NCI-H748 (cell line): ENCODE data around the gene CGN.

ENCODE experiments used
- DNase-seq: peaks from one replicate; lab custom pipeline; 2025; ENCODE audit not compliant: unreplicated experiment; lab: John Stamatoyannopoulos, UW

Gene CGN

DNA sequence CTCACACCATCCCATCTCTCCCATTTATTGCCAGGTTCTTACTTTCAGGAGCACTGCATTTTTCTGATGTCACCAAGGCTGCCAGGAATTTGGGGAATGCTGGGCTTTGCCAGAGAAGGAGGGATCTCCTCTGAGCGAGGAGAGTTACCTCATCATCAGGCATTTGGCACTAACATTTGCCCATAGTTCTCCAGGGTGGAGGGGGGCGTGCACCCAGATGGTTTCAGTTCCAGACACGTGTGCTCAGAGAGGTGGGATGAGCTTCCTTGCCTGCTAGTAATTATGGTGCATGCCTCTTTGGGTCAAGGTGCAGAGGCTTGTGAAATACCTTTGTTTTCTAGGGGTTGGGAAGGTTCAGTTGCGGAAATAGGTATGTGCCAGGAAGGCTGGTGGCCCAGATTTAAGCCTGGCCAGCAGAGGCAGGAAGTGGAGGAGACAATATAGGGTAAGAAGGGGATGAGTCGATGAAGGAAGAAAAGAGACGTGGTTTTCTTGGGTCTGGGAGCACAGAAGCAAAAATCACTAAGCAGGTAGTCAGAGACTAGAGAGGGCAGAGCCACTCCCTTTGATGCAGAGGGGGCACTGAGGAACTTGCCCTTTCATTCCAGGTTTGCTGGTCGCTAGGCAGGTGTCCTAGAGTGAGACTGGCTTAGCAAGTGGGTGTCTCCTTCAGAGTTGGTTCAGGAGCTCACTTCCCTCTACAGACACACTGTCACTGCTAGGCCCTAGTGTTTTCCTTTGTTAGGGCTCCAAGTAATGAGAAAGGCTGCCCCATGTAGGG lies 36.1 kb downstream of the CGN start:
- no peak for DNase-seq

DNA sequence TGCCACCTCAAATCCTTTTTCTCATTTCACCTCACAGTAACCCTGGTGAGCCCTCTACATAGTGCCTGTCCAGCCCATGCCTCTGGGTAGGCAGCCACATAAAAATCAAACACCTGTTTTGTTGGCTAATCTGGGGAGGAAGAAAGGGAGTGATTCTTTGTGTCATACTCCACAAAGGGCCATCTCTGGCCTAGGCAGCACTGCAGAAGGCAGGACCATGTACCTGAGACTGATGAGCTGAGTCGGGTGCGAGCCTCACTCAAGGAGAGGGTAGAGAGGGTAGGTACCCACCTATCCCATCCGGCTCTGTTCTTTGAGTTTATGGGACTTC lies 36.7 kb downstream of the CGN start:
- no peak for DNase-seq

DNA sequence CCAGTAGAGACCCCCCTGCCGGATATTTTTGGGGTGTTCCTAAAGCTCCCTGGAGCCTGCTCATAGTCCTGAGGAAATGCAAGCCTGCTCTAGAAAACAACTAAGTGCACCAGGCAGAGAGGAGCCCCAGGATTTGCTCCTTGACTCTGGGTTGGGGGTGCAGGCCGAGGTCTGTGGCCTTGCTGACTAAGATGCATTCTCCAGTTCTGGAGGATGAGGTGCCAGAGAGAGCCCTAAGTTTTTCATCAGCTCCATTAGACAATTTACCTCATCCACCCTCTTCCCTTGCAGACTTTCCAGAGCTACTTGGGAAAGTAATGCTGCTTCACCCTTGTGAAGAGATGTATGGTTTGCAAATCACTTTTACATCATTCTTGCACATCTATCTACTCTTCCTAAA lies 38.0 kb downstream of the CGN start:
- DNase-seq, result no peak

DNA sequence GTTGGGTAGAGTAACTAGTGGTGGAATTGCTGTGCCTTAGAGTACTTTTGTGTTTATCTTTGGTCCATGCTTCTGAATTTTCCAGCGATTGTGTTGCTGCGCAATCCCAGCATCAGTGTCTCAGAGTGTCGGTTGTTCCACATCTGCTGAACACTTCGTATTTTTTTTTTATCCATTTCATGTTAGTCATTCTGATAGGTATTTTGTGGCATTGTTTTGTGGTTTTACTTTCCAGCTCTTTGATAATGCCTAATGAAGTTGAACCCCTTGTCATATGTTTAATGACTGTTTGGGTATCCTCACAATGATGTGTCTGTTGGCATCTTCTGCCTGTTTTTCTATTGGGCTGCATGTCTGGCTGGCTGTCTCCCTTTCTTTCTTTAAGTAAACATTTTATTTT lies 42.5 kb downstream of the CGN start:
- DNase-seq, result no peak

DNA sequence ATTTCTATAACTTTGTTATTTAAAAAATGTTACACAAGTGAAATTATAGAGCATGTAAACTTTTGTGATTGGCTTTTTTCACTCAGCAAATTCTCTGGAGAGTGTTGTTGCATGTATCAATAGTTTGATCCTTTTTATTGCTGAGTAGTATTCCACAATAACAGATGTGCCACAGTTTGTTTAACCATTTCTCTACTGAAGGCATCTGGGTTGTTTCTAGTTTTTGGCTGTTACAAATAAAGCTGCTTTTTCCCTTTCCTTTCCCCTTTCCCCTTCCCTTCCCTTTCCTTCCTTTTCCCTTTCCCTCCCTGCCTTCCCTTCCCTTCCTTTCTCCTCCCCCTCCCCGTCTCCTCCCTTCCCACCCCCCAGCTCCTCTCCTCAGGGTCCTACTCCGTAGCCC lies 44.9 kb downstream of the CGN start:
- DNase-seq, result no peak

DNA sequence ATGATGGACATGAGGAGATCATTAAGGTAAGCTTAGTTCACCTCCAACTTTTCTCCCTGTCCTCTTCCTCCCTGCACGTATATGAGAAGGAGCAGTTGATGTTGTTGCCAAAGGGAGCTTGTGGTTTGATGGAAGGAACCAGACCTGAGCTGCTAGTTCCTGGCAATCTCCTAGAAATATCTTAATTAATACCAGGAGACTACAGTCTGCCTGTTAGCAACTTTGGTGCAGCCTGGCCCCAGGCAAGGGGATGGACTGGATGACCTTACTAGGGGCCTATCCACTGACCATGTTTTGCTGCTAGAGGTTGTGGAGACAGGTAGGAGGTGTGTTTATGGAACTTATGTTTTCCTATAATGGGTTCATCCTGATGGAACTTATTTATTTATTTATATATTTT lies 51.5 kb downstream of the CGN start:
- DNase-seq, result no peak

DNA sequence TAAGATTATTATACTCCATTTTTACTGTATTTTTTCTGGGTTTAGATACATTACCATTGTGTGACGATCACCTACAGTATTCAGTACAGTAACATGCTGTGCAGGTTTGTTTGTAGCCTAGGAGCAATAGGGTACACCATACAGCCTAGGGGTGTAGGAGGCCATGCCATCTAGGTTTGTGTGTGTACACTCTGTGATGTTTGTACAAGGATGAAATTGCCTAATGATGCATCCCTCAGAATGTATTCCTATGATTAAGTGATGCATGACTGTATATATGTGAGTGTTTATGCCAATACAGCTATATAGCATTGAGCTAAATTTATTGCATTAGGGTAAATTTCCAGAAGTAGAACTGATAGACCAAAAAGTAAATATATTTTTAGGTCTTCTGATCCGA lies 52.2 kb downstream of the CGN start:
- no peak for DNase-seq

DNA sequence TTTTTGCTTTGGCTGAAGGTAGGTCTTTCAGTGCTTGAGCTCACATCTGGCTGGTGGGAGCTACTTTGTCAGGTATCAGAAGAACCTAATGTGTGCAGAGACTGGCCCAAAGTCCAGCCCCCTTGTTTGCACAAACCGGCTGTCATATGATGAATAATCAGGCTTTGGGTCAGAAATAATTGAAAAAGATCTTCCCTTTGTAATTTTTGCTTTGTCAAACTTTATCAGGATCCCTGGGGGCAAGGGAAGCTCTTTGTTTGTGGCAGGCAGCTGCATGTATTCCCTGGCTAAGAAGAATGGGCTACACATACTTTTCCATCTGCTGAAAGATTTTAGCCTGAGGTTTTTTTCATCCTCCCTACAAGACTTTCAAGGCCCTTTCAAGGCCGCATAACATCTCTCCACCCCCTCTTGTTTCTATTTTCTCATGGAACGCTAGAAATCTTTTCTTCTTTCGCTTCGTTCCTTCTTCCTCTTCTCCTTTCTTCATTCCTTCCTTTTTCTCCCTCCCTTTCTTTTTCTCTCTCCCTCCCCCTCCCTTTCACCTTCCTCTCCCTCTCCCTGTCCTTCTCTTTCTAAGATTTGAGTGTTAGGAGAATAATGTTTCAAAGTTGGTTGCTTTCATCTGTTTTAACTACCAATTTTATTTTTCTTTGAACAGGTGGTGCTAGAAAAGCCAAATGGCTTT lies 54.5 kb downstream of the CGN start:
- DNase-seq, result no peak

DNA sequence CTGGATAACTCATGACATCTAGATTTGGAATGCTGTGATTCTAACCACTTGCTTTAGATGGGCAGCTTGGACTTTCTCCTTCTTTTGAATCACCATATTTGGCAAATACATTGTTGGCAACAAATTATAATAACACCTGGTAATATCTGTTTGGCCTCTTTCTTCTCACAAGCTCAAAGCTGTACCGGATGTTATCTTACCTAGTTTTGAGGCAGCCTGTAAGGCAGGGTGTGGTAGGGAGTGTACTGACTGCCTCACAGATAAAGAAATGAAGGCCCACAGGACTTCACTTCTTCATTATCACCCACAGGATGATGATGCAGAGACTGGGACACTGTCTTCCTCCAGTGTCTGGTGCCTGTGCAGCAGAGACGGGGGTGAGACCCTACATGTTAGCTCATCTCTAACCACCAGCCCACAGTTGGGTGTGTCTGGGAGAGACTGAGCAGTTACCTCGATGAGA lies 57.5 kb downstream of the CGN start:
- no peak for DNase-seq

DNA sequence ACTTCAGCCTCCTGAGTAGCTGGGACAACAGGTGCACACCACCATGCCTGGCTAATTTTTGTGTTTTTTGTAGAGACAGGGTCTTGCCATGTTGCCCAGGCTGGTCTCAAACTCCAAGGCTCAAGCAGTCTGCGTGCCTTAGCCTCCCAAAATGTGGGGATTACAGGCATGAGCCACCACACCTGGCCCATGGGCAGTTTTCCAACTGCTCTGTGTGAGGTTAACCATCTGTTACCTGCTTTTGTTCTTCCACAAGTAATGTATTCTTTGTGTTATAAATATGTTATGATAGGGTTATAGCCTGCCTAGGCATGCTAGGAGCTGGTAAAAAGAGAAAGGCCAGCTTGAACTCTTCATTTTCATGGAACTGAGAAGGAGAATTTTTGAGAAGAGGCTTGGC lies 59.6 kb downstream of the CGN start:
- DNase-seq, result no peak

DNA sequence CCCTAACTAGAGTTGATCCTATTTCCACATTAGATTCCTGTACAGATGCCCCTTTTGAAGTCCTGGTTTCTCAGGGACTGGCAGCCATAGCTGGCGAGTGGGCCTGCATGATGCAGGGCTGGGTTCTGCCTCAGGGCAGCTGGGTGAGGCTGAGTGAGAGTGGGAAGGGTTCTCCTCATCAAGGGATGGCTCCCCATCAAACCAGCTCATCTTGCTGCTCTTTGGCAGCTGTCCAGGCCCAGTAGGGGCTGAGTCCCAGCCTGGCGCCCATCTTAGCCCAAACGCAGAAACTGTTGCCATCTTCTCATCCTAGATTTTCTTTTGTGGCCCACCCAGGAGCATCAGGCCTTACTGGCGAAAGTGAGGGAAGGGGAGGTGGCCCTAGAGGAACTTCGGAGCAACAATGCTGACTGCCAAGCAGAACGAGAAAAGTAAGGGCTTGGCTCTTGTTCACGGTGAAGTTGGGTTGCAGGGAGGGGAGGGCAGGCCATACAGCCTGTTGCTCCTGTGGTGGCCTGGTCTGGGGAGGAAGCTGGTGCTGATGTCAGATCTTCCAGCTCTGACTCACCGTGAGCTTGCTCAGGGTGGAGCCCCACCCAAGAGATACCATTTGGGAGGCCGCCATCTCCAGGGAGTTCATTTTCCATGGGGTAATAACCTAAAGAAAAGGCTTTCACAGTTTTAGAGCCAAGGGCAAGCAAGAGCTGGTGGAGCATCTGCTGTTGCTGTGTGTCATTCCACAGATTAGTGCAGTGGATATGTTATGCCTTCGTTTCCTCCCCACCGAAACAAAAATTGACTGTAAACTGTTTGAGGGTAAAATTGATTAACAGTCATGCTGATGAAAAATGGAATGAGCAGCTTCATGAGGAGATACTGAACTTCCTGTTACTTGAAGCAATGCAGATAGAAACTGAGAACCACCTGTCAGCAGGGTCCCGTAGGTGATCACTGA lies 63.7 kb downstream of the CGN start:
- no peak for DNase-seq

DNA sequence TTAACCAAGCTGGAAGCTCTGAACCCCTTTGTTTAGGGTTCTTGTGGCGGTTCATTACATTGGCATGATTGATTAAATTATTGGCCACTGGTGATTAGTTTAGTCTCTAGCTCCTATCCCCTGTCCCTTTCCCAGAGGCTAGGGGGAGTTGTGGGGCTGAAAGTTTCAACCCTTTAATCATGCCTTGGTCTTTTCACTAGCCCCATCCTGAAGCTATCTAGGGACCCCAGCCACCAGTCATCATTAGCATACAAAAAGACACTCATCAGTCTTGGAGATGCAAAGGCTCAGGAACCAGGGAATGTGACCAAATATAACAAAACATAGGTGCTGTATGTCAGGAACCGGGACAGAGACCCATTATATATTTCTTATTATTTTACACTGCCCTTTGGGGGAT lies 66.0 kb downstream of the CGN start:
- DNase-seq, result no peak

DNA sequence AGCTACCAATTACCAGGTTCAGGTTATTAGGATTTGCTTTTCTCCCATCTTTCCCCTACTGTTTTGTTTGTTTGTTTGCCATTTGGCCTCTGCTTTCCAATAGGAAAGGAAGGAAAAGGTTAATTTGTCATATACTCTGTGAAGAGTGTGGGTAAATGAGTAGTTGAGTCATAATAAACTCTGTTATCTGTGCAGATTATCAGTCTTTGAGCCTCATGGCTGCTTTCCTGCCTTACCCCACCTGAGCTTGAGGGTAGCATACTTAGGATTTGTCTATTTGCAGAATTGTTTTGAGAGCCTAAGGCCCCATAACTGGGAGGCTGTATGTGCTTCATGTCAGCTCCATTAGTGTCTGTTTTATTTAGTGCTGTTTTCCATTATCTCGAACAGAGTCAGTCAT lies 67.8 kb downstream of the CGN start:
- no peak for DNase-seq

DNA sequence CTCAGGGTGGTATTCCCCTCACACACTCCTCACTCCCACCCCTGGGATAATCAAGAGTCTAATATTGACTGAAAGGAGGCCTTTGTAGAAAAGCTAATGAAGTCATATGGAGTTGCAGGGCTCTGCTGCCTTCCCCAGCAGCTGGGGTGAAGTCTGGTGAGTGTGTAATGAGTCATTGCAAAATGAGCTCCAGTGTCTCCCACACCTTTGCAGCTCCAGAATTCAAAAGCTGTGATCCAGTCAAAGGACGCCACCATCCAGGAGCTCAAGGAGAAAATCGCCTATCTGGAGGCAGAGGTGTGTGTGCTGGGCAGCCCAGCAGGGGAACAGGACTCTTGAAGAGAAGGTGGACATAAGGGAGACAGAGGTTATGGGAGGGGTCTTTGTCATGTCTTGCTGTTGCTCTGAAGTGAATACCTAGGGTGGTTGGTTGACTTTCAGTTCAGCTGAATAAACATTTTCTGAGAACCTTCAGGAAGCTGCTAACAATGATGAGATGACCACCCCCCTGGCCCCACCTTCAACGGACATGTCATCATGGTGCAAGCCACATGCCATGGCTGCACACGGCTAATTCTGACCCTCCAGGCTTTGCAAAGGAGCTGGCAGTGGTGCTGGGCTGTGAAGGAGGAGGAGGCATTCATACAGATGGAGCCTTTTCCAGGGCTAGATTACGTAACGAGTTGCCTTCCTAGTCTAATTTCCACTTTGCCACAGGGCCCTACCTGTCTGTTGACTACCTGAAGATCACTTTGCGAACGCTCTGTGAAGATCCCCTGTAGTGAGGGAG lies 68.4 kb downstream of the CGN start:
- no peak for DNase-seq

DNA sequence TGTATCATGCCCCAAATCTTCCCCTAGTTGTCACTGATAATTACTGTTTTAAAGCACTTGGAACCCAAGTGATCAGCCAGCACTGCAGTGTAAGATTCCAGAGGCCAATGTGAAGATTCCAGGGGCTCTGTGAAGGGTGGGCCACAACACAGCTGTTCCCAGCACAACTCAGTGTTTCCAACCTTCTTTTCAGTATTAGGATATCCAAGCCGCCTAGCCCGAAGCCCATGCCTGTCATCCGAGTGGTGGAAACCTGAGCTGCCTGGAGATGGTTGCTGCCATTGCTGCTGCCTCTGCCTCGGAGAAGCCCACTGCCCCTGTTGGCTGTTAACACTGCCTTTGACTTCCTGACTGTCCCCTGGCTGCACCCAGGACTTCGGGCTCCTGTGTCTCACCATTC lies 70.3 kb downstream of the CGN start:
- no peak for DNase-seq

DNA sequence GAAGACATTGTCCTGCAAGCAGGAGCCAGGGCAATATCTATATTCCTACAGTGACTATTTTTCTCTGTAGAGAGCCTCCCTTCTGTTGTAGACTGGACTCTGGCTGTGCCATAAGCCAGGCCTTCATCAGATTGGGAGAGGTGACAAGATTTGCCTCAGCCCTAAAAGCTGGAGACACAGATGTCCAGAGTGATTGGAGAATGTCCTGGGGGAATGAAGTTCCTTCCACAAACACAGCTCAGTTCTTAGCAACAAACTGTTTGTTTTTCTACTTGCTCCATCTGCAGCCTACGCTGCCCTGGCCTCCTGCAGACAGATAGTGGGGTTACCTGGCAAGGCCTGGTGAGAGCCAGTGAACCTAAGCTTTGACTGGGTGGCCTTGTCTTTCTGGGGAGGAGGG lies 70.7 kb downstream of the CGN start:
- DNase-seq, result no peak

DNA sequence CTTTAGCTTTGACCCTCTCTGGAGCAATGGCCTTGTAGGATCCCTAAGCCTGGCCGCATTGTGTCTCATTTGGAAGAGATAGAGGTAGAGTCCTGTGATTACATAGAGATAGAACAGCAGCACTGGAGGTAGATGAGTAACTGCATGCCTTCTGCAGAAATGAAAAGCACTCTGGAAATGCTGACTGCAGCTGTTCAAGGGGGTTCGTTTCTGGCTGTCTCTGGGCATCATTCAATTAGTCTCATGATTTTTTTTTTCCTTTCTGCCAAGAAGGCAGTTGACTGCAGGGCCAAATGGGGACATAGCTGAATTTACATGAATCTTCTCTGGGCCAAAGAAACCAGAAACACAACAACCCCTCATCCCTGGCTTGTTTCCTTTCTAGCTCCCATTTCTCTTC lies 72.6 kb downstream of the CGN start:
- DNase-seq, result no peak

DNA sequence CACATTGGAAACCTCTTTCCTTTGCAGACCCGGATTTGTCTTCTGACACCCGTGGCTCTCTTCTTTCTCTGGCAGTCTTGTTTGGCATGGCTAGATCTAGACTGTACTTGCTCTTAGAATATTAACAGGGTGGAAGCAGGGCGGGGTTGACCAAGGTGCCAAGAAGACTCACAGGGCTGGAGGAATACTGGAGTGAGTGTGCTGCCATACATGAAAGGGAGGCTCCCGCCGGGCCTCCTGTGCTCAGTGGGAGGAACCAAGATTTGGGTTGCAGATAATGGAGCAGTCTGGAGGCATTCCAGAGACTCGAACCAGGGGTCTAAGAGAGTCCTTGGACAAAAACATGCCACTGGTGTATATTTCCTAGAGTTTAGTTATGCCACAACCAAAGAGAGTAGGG lies 73.1 kb downstream of the CGN start:
- no peak for DNase-seq

DNA sequence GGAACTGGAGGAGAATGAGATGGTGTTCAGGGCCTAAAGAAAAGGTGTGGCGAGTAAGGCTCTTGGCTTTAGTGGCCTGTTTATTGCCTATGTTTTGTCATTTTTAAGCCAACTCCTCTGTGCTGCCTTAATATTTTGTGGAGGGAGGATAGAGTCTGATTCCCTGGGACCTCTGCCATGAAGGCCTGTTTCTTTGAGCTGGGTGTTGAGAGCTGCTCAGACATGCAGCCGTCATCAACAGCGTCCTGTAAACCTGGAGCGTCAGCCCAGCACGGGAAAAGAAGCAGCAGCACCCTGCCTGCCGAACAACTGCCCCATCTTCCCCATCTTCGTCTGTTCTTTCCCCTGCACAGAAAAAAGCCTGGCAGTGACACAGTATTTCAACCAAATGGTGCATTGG lies 73.6 kb downstream of the CGN start:
- DNase-seq, result no peak

DNA sequence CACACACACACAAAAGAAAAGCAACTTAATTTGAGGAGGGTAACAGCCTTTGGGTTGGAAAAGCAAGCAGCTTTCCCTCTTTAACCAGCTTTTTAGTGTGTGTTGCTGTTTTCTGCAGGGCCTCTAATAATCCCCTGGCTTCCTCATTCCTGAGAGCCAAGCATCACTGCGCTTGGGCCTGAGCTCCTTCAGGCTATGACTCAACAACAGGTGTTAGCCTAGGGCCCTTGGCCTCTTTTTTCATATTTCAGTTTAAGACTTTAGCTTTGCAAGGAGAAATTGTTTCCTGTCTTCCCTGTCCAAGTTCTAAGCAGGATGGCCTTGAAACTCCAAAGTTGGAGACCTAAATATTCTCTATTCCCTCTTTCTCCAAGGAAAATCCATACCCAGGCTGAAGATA lies 74.4 kb downstream of the CGN start:
- no peak for DNase-seq
